Left ventricle myocardium inferior (tissue), 1 donor: ENCODE results near the gene STK33. TPM values are rescaled to one million over a fixed set of nuclear protein-coding genes. Genes with fewer than 3 reads are reported as not detected.

Experiments used
- DNase-seq: peaks from one replicate; pipeline ENCODE4 v3.0.0-alpha.2; 2020
- H3K27ac ChIP-seq: fragments of 200-600 bp; replicated peaks from 2 replicates; pipeline ENCODE4 v1.8.0; 2021
- H3K27me3 ChIP-seq: fragments of 200-600 bp; 2 replicates; pipeline ENCODE4 v1.8.0; 2021; ENCODE audit warnings: low read depth
- H3K36me3 ChIP-seq: fragments of 200-600 bp; 2 replicates; pipeline ENCODE4 v1.8.0; 2021
- H3K4me1 ChIP-seq: fragments of 200-600 bp; 2 replicates; pipeline ENCODE4 v1.8.0; 2021
- H3K4me3 ChIP-seq: fragments of 200-600 bp; 2 replicates; pipeline ENCODE4 v1.8.0; 2021; ENCODE audit warnings: mild to moderate bottlenecking, moderate library complexity
- H3K9me3 ChIP-seq: fragments of 200-600 bp; replicated peaks from 2 replicates; pipeline ENCODE4 v1.8.0; 2021
- CTCF ChIP-seq: fragments of 200-600 bp; IDR thresholded peaks from 2 replicates; pipeline ENCODE4 v1.8.0; 2021; ENCODE audit warnings: antibody characterized with exemption, mild to moderate bottlenecking, borderline replicate concordance
- intact Hi-C: fragments of 100-400 bp; cut with micrococcal nuclease; formaldehyde crosslinking; loops from one replicate; pipeline ENCODE4 v1.11.0; 2022
- total RNA-seq: library from RNA; stranded (reverse); fragmentation: NEBNext Ultra II Directional; extraction: Animal tissue kit (Norgen Biotek cat#: 25700); gene quantifications from one replicate; pipeline ENCODE4 v1.2.1, GENCODE V29; 2021
- donor health status: DM: no; HTN: yes; CAD: no; lungs with severe emphysema.

The STK33 gene
- total RNA-seq, 1 donor from 2014 or later: 25.8 TPM

GRCh38 chr11:8577791-8578581 lies 16.0 kb downstream of the STK33 start:
- no peak for TF ChIP-seq CTCF
- intact Hi-C loops: no loop called here
- H3K36me3 ChIP-seq: no peaks in the 10 kb centered on the region

DNA sequence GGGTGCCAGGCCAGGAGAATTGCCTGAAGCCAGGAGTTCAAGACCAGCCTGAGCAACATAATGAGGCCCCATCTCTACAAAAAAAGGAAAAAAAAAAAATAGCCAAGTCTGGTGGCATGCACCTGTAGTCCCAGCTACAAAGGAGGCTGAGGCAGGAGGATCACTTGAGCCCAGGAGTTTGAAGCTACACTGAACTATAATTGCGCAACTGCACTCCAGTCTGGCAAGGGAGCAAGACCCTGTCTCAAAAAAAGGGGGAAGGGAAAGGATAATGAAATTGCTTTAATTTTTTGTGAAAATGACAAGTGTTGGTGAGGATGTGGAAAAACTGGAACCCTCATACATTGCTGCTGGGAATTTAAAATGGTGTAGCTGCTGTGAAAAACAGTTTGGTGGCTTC lies 19.2 kb downstream of the STK33 start:
- H3K27ac ChIP-seq: no peak overlapping the region
- H3K36me3 ChIP-seq: no peaks in the 10 kb centered on the region
- no peak for TF ChIP-seq CTCF
- intact Hi-C loops: no loop called here
- H3K4me1 ChIP-seq: no peaks in the 10 kb centered on the region
- H3K4me3 ChIP-seq: no peak overlapping the region
- no peak for DNase-seq
- H3K27me3 ChIP-seq: no peaks in the 10 kb centered on the region
- H3K9me3 ChIP-seq: peaks cover 13% of the 10 kb centered on the region

More at GRCh38 chr11:8577791-8578581, 16.0 kb downstream of the STK33 start:
- H3K27ac ChIP-seq: no peak overlapping the region
- no peak overlapping the region for H3K4me3 ChIP-seq
- DNase-seq: no peak
- peaks cover 13% of the 10 kb centered on the region for H3K9me3 ChIP-seq
- no peaks in the 10 kb centered on the region for H3K4me1 ChIP-seq
- H3K27me3 ChIP-seq: no peaks in the 10 kb centered on the region

GRCh38 chr11:8573777-8574176 lies 20.3 kb downstream of the STK33 start:
- intact Hi-C loops: no loop called here
- H3K27ac ChIP-seq: no peak overlapping the region
- no peaks in the 10 kb centered on the region for H3K27me3 ChIP-seq
- H3K9me3 ChIP-seq: peaks cover 12% of the 10 kb centered on the region
- TF ChIP-seq CTCF: no peak
- H3K4me3 ChIP-seq: no peak overlapping the region
- no peaks in the 10 kb centered on the region for H3K36me3 ChIP-seq
- H3K4me1 ChIP-seq: no peaks in the 10 kb centered on the region
- no peak for DNase-seq

DNA sequence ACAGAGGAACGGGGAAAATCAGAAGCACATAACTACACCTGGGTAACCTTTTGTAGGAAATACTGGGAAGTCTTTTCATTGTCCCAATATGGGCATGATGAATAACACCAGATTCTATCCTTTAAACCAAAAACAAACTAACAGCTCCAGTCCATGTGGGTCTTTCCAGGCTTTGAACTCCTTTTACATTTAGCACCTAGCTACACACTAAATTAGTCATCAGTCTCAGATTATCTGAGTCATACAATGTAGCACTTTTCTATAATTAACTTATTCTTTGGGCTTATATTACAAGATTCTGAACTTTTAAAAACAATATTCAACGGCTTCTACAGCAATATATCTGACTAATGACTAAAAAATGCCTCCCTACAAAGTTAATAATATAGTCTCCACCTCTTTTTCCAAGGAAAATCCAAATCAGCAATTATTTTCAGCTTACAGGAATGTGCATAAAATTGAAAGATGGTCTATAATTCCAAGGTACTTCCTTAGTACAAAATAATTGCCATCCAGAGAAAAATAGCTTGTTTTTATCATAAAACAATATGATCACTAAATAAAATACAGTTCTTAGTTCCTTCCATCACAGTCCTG lies 26.3 kb downstream of the STK33 start:
- DNase-seq: no peak
- Histone ChIP-seq H3K4me3 (no peak overlapping the region), H3K36me3 (no peaks in the 10 kb centered on the region), H3K9me3 (no peaks in the 10 kb centered on the region), H3K4me1 (no peaks in the 10 kb centered on the region), H3K27ac (no peak overlapping the region), H3K27me3 (peaks cover 17% of the 10 kb centered on the region)
- no peak for TF ChIP-seq CTCF
- intact Hi-C loops: loop anchor here (2.0 kb wide), 1 partner anchor 343 kb away; no protein-coding TSS in a partner anchor

- Histone ChIP-seq H3K36me3 (no peaks in the 10 kb centered on the region), H3K4me3 (no peak overlapping the region), H3K4me1 (no peaks in the 10 kb centered on the region), H3K9me3 (peaks cover 4% of the 10 kb centered on the region), H3K27me3 (peaks cover 17% of the 10 kb centered on the region), H3K27ac (no peak overlapping the region)
- intact Hi-C loops: loop anchor here (2.0 kb wide), 1 partner anchor 342 kb away; no protein-coding TSS in a partner anchor
- TF ChIP-seq CTCF: peak; percentile 80
- no peak for DNase-seq
Observed at GRCh38 chr11:8566613-8567210, 27.3 kb downstream of the STK33 start.
